ENCODE measurements around the gene FAM13A.
A peak's percentile ranks its signal among the peaks of the same experiment; 100 is the strongest.

Gene FAM13A

DNA sequence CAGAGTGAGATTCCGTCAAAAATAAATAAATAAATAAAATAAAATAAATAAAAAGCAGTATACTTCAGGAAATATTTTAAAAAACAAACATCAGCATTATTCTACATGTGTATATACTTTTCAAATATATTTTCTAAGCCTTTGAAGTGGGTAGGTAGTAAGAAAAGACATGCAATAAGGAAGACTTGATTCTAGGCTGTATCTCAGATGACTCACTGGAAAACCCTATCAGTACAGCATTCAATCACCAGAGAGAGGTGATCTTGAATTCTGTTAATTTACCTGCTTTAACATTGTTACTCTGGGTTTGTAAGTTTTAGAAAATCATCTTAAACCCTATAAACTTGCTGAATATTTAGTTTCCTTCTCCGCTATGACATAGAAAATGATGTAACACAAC, 252.8 kb downstream of the FAM13A start:
- no peak for DNase-seq

DNA sequence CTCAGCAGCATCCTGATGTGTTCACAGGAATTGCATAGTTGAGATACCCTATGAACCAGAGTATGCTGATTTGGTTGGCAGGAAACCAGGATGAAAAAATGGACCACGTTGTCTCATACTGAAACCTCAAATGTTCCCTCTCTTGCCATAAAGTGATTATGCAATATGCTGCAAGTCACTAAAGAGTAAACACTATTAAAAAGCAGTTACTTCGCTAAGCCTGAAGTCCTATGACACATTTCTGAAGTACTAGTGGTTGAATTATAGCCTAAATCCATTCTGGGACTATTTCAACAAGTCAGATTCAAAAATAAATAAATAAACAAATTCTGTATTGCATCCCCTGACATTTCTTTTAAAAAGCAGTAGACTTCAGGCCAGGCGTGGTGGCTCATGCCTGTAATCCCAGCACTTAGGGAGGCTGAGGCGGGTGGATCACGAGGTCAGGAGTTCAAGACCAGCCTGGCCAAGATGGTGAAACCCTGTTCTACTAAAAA, 253.3 kb downstream of the FAM13A start:
- DNase-seq, result peak; percentile 13

DNA sequence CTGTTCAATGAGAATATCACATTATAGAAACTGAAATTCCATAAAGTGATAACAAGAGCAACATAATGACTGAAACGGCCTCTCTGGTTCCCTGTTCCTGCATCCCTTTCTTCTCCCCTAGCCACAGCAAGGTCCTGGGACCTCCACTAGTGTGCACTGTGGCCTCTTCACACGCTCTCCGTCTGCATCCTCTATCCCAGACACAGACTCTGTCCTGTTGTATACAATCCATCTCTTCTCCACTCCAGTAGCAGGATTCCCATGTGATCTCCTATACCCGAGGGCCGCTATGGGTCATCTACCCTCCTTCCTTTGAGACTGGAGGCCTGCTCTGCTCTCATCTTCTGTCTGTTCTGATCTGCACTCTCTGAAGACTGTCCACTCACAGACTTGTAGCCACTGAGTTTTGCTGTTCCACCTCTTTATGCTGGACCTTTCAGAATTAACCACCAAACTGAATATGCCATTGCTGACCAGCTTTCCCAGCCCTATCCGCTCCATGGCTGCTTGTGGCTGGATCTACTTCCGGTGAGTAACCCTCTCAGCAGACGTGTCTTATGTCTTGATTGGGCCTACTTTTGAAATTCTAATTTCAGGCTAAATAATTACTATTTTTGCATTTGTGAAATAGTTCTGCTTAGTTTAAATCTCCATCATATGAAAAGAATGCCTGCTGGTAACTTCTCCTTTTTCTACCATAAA, 254.2 kb downstream of the FAM13A start:
- no peak for DNase-seq

DNA sequence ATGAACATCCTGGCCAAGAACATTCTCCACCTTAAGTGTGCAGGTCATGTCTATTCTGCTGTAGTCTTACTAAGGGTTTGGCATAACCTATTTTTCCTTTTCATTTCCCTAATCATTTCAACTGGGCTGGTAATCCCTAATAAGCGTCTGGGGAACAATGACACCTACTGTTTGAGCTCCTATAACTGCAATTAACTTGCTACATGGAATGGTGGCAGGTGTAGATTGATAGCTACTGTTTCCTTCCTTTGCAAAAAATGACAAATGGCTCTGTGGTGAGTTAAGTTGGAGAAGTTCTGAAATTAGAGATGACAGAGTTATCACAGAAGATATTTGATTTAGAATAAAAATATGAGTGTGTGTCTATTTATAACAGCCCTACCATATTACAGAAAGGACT, 254.8 kb downstream of the FAM13A start:
- DNase-seq, result no peak

DNA sequence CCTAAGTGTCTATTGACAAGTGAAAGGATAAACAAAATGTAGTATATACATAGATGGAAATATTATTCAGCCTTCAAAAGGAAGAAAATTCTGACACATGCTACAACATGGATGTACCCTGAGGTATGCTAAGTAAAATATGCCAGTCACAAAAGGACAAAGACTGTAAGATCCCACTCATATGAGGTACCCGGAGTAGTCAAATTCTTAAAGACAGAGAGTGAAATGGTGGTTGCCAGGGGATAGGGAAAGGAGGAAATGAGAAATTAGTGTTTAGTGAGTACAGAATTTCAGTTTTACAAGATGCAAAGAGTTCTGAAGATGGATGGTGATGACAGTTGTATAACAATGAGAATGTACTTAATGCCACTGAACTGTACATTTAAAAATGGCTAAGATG, 257.1 kb downstream of the FAM13A start:
- DNase-seq, result no peak

DNA sequence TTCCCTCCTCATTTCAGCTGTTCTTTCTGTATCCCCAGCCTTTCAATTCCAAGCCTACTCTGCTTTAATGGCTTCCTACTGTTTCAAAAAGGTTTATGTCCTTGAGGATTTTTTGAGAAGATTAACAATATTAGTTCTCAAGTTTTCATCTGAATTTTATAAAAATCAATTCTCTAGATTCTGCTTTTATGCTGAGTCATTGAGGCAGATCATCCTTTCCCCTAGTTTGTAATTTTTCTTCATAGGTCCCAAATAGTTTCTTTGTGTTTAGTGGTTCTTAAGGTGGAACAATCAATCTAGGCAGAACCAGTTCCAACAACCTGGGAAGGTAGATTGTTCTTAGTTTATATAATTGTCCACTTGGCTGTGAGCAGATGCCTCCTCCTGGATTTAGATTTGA, 259.3 kb downstream of the FAM13A start:
- DNase-seq, result no peak

DNA sequence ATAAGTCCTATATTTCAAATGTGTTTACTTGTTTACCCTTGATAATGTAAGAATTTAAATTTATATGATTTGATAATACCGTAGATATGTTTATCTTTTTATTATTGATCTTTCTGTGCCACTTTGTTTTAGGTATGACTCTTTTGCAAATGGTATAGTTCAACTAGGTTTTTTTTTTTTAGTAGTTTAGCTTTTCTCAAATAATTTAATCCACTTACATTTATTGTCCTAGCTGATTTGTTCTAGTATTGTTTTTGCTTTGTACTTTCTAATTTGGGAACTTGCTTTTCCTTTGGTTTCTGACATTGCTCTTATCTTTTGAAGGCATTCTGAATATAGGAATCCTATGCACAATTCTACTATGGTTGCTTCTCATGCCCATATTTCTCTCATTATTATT, 260.4 kb downstream of the FAM13A start:
- DNase-seq, result no peak

DNA sequence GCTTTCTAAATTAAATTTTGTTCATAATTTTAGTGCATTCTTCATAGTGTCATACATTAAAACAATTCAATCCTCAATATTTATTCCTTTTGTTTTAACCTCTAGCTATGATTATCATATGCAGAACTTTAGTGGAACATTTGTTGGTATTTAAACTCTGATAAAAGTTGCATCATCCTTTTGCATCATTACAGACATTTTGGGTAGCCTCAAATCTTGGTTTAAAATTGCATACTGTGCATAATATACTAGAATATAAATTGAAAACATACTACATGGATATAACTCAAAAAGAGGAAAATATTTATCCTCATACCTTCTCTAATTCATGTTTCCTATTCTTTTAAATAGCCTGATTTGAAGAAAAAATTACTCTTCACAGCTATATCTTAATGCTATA, 262.0 kb downstream of the FAM13A start:
- DNase-seq, result no peak

DNA sequence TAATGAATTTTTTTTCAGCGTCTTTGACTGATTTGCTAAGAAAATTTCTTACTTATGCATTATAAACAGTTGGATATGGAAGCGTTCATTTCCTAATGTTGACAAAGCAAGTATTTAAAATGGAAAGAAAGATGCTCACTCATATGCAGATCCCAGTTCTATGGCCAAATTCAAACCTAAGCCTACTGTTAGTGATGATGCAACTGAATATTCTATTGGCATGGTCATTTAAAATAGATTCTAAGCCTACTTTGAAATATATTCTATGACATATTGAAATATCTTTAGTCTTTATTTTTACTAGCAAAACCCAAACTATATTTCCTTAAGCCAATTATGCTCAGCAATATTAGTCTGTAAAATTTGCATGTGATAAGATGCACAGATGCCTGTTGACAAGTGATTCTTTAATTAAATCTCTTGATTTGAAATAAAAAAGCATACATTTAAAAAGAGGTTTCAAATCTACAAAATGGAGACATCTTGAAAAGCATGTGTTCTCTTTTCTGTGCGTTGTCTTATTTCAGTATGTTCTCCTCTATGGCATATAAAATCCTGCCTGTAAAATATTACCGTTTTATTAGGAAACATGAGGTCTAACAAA, 262.8 kb downstream of the FAM13A start:
- DNase-seq, result no peak

DNA sequence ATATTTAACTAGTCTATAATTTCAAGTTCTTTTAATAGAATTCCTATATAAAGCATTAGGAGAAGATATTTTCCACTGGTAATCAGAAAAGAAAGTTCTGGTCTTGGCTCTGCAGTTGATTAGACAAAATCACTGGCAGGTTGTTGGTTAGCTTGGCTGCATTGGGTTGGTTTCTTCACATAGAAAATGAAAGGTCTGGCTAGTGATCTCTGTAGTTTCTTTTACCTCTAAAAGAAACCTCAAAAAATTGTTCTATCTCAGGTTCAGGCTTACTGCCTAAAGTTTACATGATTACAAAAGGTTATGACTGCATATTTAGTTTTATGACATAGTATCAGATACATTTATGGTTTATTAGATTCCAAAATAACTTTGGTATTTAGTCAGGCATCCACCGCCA, 263.5 kb downstream of the FAM13A start:
- DNase-seq, result no peak

DNA sequence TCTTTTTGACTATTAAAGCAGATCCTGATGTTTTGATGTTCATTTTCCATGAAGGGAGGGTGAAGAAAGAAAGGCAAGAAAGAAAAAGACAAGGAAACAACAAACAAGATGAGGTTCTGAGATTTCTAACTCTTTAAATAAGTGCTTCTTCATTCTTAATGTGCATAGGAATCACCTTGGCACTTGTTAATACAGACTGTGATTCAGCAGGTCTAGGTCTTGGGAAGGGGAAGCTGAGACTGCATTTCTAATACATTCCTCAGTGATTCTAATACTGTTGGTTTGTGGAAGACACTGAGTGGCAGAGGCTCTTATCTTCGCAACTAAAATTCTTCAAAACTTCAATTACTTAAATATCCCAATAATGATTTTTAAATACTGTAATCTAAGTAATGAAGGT, 264.2 kb downstream of the FAM13A start:
- no peak for DNase-seq

DNA sequence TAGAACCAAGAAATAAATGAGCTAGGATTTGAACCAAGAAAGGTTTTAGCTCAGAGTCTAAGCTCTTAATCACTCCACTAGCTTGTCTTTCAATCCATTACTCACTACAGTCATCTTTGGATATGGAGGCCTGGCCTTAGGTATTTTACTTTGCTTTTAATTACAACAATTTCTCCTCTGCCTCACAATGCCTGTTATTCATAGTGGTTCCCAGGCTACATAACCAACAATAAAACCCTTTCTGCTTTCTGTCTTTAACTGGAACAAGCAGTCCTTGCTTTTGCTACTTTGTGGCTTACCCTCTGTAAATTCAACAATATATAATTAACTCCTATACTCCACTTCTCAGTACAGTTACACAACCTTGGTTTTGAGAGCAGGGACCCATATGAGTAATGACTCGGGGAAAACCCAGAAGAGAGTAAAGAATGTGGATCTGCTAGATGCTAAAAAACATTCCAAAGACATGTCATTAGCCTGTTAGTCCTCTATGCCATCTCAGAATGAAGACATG, 264.7 kb downstream of the FAM13A start:
- no peak for DNase-seq

DNA sequence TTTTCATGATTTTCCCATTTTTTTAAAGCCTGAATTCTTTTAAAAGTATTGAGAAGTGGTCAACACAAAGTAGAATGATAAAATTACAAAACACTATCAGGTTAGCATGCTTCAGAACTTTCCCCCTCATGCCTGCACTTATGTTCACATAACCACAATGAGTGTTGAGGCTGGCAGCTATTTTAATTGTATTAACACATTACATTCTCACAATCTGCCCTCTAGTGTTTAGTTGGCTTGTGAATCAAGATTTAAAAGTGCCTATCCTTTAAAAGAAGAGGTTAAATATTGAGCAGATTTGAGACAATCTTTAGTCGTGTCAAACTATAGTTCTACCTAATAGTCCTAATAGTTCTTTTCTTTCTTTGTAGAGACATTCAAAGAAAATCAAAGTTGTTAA, 265.7 kb downstream of the FAM13A start:
- DNase-seq, result no peak

DNA sequence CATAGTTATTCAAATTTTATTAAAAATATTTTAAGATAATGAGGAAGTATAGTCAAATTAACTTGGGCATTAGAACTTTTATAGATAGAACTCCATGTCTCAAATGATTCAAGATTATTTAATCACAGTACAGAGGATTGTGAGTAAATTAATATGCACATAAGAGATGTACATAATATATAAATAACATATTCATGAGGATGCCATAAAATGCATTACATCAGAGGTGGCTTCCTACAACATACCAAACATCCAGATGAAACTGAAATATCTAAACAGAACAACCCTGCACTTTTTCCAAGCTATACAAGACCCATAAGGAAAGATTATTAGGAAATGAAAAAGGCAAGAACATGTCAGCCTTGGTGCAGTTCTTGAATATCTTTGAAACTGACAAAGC, 268.1 kb downstream of the FAM13A start:
- no peak for DNase-seq

DNA sequence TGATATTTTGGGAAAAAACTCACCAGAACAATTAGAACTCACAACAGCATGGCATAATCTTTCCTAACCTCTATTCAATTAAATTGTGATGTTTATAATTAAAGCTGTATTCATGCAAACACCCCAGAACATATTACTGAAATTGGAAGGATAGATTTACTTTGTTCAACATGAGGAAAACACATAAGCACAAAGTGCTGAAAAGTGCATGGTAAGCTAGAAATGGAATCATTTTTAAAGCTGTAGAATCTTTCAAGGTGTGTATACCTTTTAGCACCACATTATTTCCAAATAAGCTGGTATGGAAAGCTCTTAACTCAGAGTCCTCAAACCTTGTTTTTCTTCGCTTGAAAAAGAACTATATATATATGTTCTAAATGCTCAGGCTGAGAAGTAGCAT, 268.6 kb downstream of the FAM13A start:
- no peak for DNase-seq

DNA sequence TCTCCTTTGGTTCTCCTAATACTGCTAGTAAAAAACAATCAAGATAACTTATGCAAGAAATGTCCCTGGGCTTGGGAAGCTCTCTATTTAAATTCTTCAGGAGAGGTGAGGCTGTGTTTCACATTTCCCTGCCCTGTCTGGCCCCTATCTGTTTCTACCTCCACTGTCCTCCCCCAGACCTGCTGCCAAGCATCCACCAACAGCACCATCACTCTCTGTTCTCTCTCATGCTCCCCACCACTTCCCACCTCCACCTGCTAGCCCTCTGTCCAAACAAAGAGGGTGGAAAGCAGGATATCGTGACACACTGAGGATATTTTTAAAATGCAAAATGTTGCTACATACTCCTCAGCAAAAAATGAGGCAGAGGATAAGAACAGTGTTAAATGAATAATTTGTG, 271.0 kb downstream of the FAM13A start:
- no peak for DNase-seq

DNA sequence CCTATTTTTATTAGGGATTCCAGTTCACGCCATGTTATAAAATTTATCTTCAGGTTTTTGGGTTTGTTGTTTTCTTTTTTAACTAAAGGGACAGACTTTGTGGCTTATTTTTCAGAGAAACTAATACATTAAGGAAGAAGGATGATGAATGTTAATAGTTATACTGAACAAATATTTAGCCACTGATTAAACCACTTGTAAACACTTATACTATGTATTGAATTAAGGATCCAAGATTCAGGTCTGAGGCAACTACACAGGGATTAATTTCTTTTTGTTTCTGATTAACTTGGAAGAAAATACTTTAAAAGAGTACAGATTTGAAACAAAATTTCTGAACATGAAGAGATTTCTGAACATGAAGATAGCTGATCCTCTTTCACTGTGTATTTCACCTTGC, 276.6 kb downstream of the FAM13A start:
- no peak for DNase-seq

DNA sequence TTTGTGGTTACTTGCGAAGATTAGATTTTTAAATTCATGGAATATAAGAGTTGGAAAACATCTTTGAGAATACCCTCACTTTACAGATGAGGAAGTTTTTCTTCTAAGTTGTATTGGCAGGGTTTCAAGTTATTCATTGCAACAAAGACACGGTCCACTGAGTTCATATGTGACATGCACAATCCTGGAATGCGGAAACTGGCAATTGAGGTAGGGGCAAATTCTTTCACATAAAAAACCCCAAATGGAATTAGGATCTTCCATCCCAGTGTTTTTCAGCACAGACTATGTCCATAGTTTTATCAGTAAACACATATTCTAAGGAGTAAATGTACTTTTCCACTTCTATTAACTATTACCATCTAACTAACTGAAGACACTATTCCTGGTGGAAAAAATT, 277.6 kb downstream of the FAM13A start:
- DNase-seq, result no peak

DNA sequence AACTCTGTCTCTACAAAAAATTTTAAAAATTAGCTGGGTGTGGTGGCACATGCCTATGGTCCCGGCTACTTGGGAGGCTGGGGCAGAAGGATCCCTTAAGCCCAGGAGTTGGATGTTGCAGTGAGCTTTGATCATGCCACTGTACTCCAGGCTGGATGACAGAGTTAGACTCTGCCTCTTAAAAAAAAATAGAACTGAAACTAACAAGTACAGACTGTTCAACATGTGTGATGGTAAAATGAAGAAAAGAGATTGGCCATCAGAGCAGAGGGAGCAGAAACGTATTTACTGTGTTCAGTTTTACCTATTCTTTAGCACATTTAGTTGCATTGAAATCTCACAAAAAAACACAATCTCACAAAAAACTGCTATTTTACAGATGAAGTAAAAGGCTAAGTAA, 281.5 kb downstream of the FAM13A start:
- DNase-seq, result no peak

DNA sequence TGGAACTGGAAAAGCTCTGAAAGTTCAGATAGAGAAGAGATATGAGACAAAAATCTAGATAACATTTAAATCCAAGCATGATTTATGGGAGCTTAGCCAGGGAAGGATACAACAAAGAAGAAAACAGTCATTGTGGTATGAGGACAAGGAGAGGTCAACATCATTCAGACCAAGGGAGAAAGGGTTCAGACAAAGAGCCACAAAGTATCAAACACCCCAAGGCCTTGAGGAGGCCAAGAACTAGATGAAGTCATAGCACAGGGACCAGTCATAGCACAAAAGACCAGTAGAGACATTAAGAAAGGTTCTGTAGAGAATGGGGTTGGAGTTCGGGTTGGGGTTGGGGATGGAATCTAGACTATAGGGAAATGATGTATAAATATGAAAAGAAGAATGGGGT, 282.0 kb downstream of the FAM13A start:
- DNase-seq, result no peak

DNA sequence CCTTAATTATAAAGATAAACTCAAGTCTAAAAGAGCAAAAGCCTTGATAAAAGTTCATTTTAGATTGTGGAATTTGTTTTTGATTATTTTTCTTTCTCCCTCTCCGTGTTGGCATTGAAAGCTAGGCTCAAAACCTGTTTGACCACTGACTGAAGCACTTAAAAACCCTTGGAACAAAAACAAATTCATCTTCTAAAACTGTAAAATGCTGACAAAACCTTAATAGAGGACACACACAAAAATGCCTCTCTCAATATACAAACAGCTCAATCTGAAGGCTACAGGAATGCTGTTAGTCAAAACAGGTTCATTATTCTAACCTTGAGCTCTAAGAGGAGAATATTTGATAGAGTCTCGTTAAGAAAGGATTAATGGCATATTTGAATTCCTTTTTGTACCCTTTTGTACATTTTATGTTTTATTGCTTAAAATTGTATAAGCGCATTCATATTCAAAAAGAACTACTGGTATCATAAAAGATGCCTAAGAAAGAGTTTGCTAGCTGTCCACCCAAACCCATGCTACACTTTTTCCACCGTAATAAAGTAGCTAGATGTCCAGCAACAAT, 285.0 kb downstream of the FAM13A start:
- DNase-seq, result no peak

DNA sequence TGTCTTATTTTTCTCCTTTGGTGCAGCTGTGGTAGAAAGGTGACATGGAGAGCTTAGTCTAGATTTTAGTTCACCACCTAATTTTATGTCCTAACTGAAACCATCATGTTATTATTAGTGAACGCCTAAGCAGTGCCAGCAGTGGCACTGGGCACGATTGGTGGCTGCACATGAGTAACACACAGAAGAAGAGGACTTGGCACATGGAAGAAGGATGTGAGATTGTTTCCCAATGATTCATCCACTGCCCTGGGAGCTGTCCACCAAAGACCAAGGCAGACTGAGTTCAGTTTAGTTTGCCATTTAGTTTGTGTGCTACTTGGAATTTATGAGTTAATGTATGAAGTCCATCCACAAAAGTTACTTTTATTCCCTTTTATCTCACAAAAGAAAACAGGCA, 291.3 kb downstream of the FAM13A start:
- no peak for DNase-seq

DNA sequence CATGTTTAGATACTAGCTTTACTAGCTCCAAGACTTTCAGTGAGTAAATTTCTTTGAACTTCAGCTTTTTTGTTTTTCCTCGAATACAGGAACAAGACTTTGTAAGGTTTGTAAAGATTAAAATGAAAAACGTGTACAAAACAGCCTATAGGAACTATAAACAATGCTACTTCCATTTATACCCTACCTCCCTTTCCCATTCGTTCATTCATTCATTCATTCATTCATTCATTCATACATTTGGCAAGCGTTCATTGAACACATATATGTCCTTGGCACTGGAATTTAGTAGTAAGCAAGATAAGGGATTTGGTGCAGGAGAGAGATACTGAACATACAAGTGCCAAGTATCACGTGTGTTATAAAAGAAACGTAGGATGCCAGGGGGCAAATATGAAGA, 293.9 kb downstream of the FAM13A start:
- DNase-seq, result no peak

DNA sequence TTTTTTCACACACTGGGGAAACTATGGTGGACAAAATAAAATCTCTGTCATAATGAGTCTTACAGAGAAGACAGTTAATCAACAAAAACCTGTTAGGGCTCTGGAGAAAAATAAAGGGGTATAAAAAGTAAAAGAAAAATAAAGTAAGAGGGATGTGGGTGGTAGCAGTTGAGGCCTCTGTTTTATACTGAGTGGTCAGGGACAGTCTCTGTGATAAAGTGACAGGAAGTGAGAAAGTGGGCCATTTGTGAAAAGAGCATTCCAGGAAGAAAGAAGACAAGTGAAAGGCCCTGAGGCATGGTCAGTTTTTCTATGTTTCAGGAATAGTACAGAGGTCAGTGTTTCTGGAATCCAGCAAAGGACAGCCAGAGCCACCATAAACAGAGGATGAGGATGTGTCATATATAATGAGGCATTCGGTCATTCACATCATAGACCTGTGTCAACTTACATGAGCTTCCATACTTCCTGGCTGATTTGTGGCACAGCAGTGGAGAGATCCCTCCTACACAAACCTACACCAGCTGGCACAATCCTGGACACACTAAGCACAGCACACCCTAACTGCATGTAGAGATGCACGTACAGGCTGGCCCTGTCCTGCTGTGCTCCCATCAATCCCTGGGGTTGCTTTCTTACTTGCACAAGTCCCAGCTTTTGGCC, 295.0 kb downstream of the FAM13A start:
- no peak for DNase-seq

Measured in CD4-positive, alpha-beta T cell treated with Interleukin-21 for 1 hour (primary cell).